Measurements from ENCODE around the gene PDE5A. TPM values are rescaled to one million over a fixed set of nuclear protein-coding genes. Genes with fewer than 3 reads are reported as not detected.

The PDE5A gene
- total and polyA plus RNA-seq, 2 donors (not counting 1 experiment from before 2014, with no cell fraction given), result 0.49 to 1.4 TPM

- TF ChIP-seq EZH2 (IDR thresholded peaks at IDR 0.05; ENCODE audit: borderline replicate concordance, insufficient read depth, low read depth, low read length, poor library complexity, severe bottlenecking), result no peak
- H3K4me1 Mint-ChIP-seq, result peaks cover 1% of the 10 kb centered on the region
- no peak overlapping the region for H3K27ac ChIP-seq (ENCODE audit: low read length in 2 of 2)
- no peaks in the 10 kb centered on the region for H4K20me1 ChIP-seq (ENCODE audit: control insufficient read depth, insufficient read depth, low read length, poor library complexity, severe bottlenecking)
- H3K36me3 ChIP-seq (replicated peaks in 1 of 2; ENCODE audit: control extremely low read depth in 1 of 2, control insufficient read depth in 1 of 2, extremely low read depth in 1 of 2, insufficient read depth in 2 of 2, low read length in 1 of 2), result no peaks in the 10 kb centered on the region
- H3K9me3 ChIP-seq (ENCODE audit: control extremely low read depth in 1 of 3, control insufficient read depth in 2 of 3, insufficient read depth in 1 of 3, low read length in 2 of 3), result no peaks in the 10 kb centered on the region
- H3K4me3 ChIP-seq (ENCODE audit: control extremely low read depth in 1 of 5, extremely low read depth in 1 of 5, insufficient read depth in 1 of 5, low read depth in 2 of 5, low read length in 4 of 5), result no peak overlapping the region
- H3K4me1 ChIP-seq (ENCODE audit: control insufficient read depth in 2 of 2, insufficient read depth in 2 of 2, low read length in 2 of 2), result no peaks in the 10 kb centered on the region
- no CpG with 5 or more reads among the region's 3 CpGs for WGBS (ENCODE audit: insufficient coverage)
- no peaks in the 10 kb centered on the region for H3K27me3 ChIP-seq (replicated peaks in 1 of 4; ENCODE audit: control extremely low read depth in 1 of 4, control insufficient read depth in 3 of 4, insufficient read depth in 4 of 4, low read length in 3 of 4)
- CTCF ChIA-PET, result no interaction called here
- no peaks in the 10 kb centered on the region for H3K79me2 ChIP-seq (ENCODE audit: control insufficient read depth, insufficient read depth, low read length)
- no peak overlapping the region for H3K4me2 ChIP-seq (replicated peaks; ENCODE audit: low read depth, low read length, poor library complexity, severe bottlenecking)
- intact Hi-C loops (cut with micrococcal nuclease), result no loop called here
- no peak for ATAC-seq (ENCODE audit: low read depth)
- POLR2A ChIA-PET, result no interaction called here
- H3K9me3 Mint-ChIP-seq (ENCODE audit: insufficient read depth), result no peaks in the 10 kb centered on the region
- no peak overlapping the region for H3K27ac Mint-ChIP-seq
- H3K9ac ChIP-seq (ENCODE audit: low read length), result no peak overlapping the region
- no peak overlapping the region for H2AFZ ChIP-seq (ENCODE audit: insufficient read depth, low read depth, low read length, poor library complexity, severe bottlenecking)
- no peaks in the 10 kb centered on the region for H3K27me3 Mint-ChIP-seq
- H3K4me3 Mint-ChIP-seq, result no peak overlapping the region
- no peak for DNase-seq
These were observed 79.0 kb downstream of the PDE5A start for GRCh38 chr4:119549639-119550038.

DNA sequence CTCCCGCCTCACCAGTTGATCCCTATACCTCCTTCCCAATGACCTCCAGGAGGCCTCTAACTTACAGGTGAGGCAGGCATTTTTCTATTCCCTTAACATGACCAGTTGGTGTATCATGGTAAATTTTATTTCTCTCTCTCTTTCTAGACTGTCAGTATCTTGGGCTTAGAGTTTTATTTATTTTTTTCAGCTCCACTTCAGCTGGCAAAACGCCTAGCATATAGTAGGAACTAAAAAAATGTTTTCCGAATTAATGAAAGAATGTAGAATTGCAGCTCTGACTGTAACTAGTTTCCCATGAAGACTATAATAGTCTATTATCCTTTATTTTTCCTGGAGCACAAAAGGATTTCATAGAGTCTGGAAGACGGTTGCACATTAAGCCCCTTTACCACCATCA lies 84.8 kb downstream of the PDE5A start:
- H3K27me3 ChIP-seq (replicated peaks in 1 of 4; ENCODE audit: control extremely low read depth in 1 of 4, control insufficient read depth in 3 of 4, insufficient read depth in 4 of 4, low read length in 3 of 4), result no peaks in the 10 kb centered on the region
- Mint-ChIP-seq H3K4me3 (no peak overlapping the region), H3K9me3 (ENCODE audit: insufficient read depth) (no peaks in the 10 kb centered on the region), H3K4me1 (no peaks in the 10 kb centered on the region), H3K27ac (no peak overlapping the region), H3K27me3 (no peaks in the 10 kb centered on the region)
- H2AFZ ChIP-seq (ENCODE audit: insufficient read depth, low read depth, low read length, poor library complexity, severe bottlenecking), result no peak overlapping the region
- H3K36me3 ChIP-seq (replicated peaks in 1 of 2; ENCODE audit: control extremely low read depth in 1 of 2, control insufficient read depth in 1 of 2, extremely low read depth in 1 of 2, insufficient read depth in 2 of 2, low read length in 1 of 2), result no peaks in the 10 kb centered on the region
- H3K4me3 ChIP-seq (ENCODE audit: control extremely low read depth in 1 of 5, extremely low read depth in 1 of 5, insufficient read depth in 1 of 5, low read depth in 2 of 5, low read length in 4 of 5), result no peak overlapping the region
- ChIA-PET POLR2A (no interaction called here), CTCF (interaction anchor here (1.1 kb wide), 1 partner anchor 84 kb away, joined by 3 read pairs; no protein-coding TSS in a partner anchor)
- TF ChIP-seq, protein P1, sequence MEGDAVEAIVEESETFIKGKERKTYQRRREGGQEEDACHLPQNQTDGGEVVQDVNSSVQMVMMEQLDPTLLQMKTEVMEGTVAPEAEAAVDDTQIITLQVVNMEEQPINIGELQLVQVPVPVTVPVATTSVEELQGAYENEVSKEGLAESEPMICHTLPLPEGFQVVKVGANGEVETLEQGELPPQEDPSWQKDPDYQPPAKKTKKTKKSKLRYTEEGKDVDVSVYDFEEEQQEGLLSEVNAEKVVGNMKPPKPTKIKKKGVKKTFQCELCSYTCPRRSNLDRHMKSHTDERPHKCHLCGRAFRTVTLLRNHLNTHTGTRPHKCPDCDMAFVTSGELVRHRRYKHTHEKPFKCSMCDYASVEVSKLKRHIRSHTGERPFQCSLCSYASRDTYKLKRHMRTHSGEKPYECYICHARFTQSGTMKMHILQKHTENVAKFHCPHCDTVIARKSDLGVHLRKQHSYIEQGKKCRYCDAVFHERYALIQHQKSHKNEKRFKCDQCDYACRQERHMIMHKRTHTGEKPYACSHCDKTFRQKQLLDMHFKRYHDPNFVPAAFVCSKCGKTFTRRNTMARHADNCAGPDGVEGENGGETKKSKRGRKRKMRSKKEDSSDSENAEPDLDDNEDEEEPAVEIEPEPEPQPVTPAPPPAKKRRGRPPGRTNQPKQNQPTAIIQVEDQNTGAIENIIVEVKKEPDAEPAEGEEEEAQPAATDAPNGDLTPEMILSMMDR (IDR thresholded peaks at IDR 0.05), result no peak
- no peak for TF ChIP-seq EZH2 (IDR thresholded peaks at IDR 0.05; ENCODE audit: borderline replicate concordance, insufficient read depth, low read depth, low read length, poor library complexity, severe bottlenecking)
- no peaks in the 10 kb centered on the region for H3K4me1 ChIP-seq (ENCODE audit: control insufficient read depth in 2 of 2, insufficient read depth in 2 of 2, low read length in 2 of 2)
- WGBS (ENCODE audit: insufficient coverage), result 100% methylated on average over 1 of the region's 4 CpGs
- H3K9ac ChIP-seq (ENCODE audit: low read length), result no peak overlapping the region
- no peaks in the 10 kb centered on the region for H4K20me1 ChIP-seq (ENCODE audit: control insufficient read depth, insufficient read depth, low read length, poor library complexity, severe bottlenecking)
- no peaks in the 10 kb centered on the region for H3K79me2 ChIP-seq (ENCODE audit: control insufficient read depth, insufficient read depth, low read length)
- intact Hi-C loops (cut with micrococcal nuclease), result no loop called here
- no peak overlapping the region for H3K27ac ChIP-seq (ENCODE audit: low read length in 2 of 2)
- H3K9me3 ChIP-seq (ENCODE audit: control extremely low read depth in 1 of 3, control insufficient read depth in 2 of 3, insufficient read depth in 1 of 3, low read length in 2 of 3), result no peaks in the 10 kb centered on the region
- no peak overlapping the region for H3K4me2 ChIP-seq (replicated peaks; ENCODE audit: low read depth, low read length, poor library complexity, severe bottlenecking)
- DNase-seq (no peak), ATAC-seq (ENCODE audit: low read depth) (no peak)
